GM12878 (cell line): Measurements from ENCODE around the gene REXO1. TPM values are rescaled to one million over a fixed set of nuclear protein-coding genes. Genes with fewer than 3 reads are reported as not detected.

Experiments
- ATAC-seq: fragments of 200-7000 bp; cut with Tn5 transposase; 3 replicates; pipeline ENCODE4 v1.9.1; 2020; ENCODE audit warnings: mild to moderate bottlenecking, moderate library complexity
- BruUV-seq: library from RNA; stranded (reverse); fragments of 400-500 nt; replicated peaks from 2 replicates; lab custom pipeline; 2021; lab: Mats Ljungman, UMichigan
- CTCF ChIA-PET: fragments of 300-600 bp; sonication (Branson Sonifier 250); formaldehyde crosslinking; extraction: SDS; loops from one replicate; lab custom pipeline; 2021; ENCODE audit warnings: inconsistent platforms; lab: Yijun Ruan, JAX
- POLR2A ChIA-PET: fragments of 350-600 bp; formaldehyde crosslinking; extraction: SDS; loops from one replicate; lab custom pipeline; 2021; ENCODE audit warnings: inconsistent platforms; lab: Charles Lee
- RAD21 ChIA-PET: fragments of 300-600 bp; sonication (Branson Sonifier 250); formaldehyde crosslinking; loops from one replicate; lab custom pipeline; 2023; ENCODE audit warnings: antibody characterized with exemption; ENCODE audit not compliant: unreplicated experiment; lab: Charles Lee
- SMC1A ChIA-PET: fragments of 300-600 bp; sonication (Branson Sonifier 250); formaldehyde crosslinking; loops from one replicate; lab custom pipeline; 2023; ENCODE audit not compliant: unreplicated experiment, uncharacterized antibody; lab: Charles Lee
- DNase-seq: peaks from one replicate; pipeline ENCODE4 v3.0.0-alpha.2; 2011; ENCODE audit warnings: low read depth, low spot score
- FAIRE-seq: peaks from 3 replicates; lab custom pipeline; 2011; peaks lifted over from hg19 to GRCh38; lab: Jason Lieb, UNC
- H2AFZ ChIP-seq: 2 replicates; pipeline ENCODE4 v1.6.0; 2011; ENCODE audit warnings: low read depth, low read length, control low read depth; ENCODE audit not compliant: control insufficient read depth
- H3K27ac ChIP-seq: 2 replicates; pipeline ENCODE4 v1.5.1; 2011; ENCODE audit warnings: control low read depth; ENCODE audit not compliant: control insufficient read depth, insufficient read depth
- H3K27me3 ChIP-seq, 2 experiments: replicated peaks in 1 of 2; 2 replicates each; pipeline versions ENCODE4 v1.6.0 to v1.6.1; 2011; ENCODE audit warnings: low read length in 1 of 2; ENCODE audit not compliant: control insufficient read depth in 2 of 2, insufficient read depth in 2 of 2
- H3K36me3 ChIP-seq, 2 experiments: 2 replicates each; pipeline ENCODE4 v1.5.1; 2011; ENCODE audit warnings: low read length in 1 of 2; ENCODE audit not compliant: control insufficient read depth in 2 of 2, insufficient read depth in 2 of 2
- H3K4me1 ChIP-seq: 2 replicates; pipeline ENCODE4 v1.6.1; 2011; ENCODE audit warnings: mild to moderate bottlenecking, low read length, moderate library complexity, mixed read lengths; ENCODE audit not compliant: control insufficient read depth, insufficient read depth
- H3K4me2 ChIP-seq: 2 replicates; pipeline ENCODE4 v1.6.0; 2011; ENCODE audit warnings: control low read depth; ENCODE audit not compliant: control insufficient read depth, insufficient read depth
- H3K4me3 ChIP-seq: fragments of 200-600 bp; sonication (generic); 2 replicates; pipeline ENCODE4 v1.5.1; 2016
- H3K79me2 ChIP-seq: 2 replicates; pipeline ENCODE4 v1.6.0; 2011; ENCODE audit warnings: low read length; ENCODE audit not compliant: control insufficient read depth, insufficient read depth
- H3K9ac ChIP-seq: 2 replicates; pipeline ENCODE4 v1.8.0; 2011; ENCODE audit warnings: low read length, control low read depth, mixed read lengths; ENCODE audit not compliant: control insufficient read depth, insufficient read depth
- H3K9me3 ChIP-seq: replicated peaks from 3 replicates; pipeline ENCODE4 v1.5.1; 2011; ENCODE audit warnings: mild to moderate bottlenecking, low read length; ENCODE audit not compliant: control insufficient read depth, insufficient read depth
- H4K20me1 ChIP-seq: 2 replicates; pipeline ENCODE4 v1.6.0; 2011; ENCODE audit not compliant: control insufficient read depth, insufficient read depth
- ASH2L ChIP-seq: fragments of 300-600, 200-600 bp; sonication (generic); IDR thresholded peaks from 2 replicates; pipeline ENCODE4 v1.6.1; 2017; ENCODE audit warnings: low read depth, mild to moderate bottlenecking, borderline replicate concordance
- CBFB ChIP-seq: IDR thresholded peaks from 2 replicates; pipeline ENCODE4 v1.6.1; 2016; ENCODE audit warnings: antibody characterized with exemption, low read depth
- CBX3 ChIP-seq: fragments of 200-600 bp; sonication (generic); IDR thresholded peaks from 2 replicates; pipeline ENCODE4 v1.6.1; 2016; ENCODE audit warnings: low read depth, borderline replicate concordance
- CEBPB ChIP-seq, 2 experiments: fragments of 150-350 bp in 1 of 2; IDR thresholded peaks; 2 replicates each; pipeline ENCODE4 v1.6.1; 2012 to 2014; ENCODE audit warnings: low read depth in 2 of 2, low read length in 2 of 2, borderline replicate concordance in 1 of 2, inconsistent platforms in 1 of 2
- CEBPZ ChIP-seq: fragments of 150-350 bp; IDR thresholded peaks from 2 replicates; pipeline ENCODE4 v1.6.1; 2016; ENCODE audit warnings: low read depth, low read length
- IRF4 ChIP-seq: IDR thresholded peaks from 2 replicates; pipeline ENCODE4 v1.6.1; 2011; ENCODE audit warnings: low read depth, low read length
- MYC ChIP-seq: IDR thresholded peaks from 2 replicates; pipeline ENCODE4 v1.6.1; 2011; ENCODE audit warnings: mild to moderate bottlenecking, low read length, moderate library complexity, inconsistent platforms; ENCODE audit not compliant: insufficient read depth, insufficient replicate concordance, insufficient read length, severe bottlenecking
- RAD21 ChIP-seq: IDR thresholded peaks from 2 replicates; pipeline ENCODE4 v1.6.1; 2011; ENCODE audit warnings: mild to moderate bottlenecking, low read depth, low read length, moderate library complexity; ENCODE audit not compliant: insufficient read depth
- RCOR1 ChIP-seq: conservative IDR thresholded peaks from 2 replicates; pipeline ENCODE4 v1.6.1; 2012; ENCODE audit warnings: low read depth, low read length, improper control_type of control experiment
- RELB ChIP-seq: fragments of 450-650 bp; IDR thresholded peaks from 2 replicates; pipeline ENCODE4 v1.6.1; 2017; ENCODE audit warnings: low read depth, mild to moderate bottlenecking, moderate library complexity
- SMC3 ChIP-seq: IDR thresholded peaks from 2 replicates; pipeline ENCODE4 v1.6.1; 2011; ENCODE audit warnings: low read length, improper control_type of control experiment, borderline replicate concordance
- SREBF1 ChIP-seq: IDR thresholded peaks from 2 replicates; pipeline ENCODE4 v1.6.1; 2012; ENCODE audit warnings: mild to moderate bottlenecking, low read length
- STAT1 ChIP-seq: fragments of 450-650 bp; conservative IDR thresholded peaks from 2 replicates; pipeline ENCODE4 v1.6.1; 2014; ENCODE audit warnings: antibody characterized with exemption, mild to moderate bottlenecking
- TCF7 ChIP-seq: IDR thresholded peaks from 2 replicates; pipeline ENCODE4 v1.6.1; 2014; ENCODE audit warnings: antibody characterized with exemption, borderline replicate concordance
- WGBS: methylation state at CpG from one replicate; pipeline ENCODE4 v1.1.6; 2016; ENCODE audit warnings: low lambda C conversion rate; ENCODE audit not compliant: insufficient replicate concordance, insufficient coverage; ENCODE audit errors: missing lambda C conversion rate; 5-methylcytosine and 5-hydroxymethylcytosine counted together
- in situ Hi-C: fragments of 300-500 bp; cut with MboI; formaldehyde crosslinking; loops from 9 replicates; pipeline ENCODE4 v1.14.3; 2018; ENCODE audit warnings: mixed read lengths
- intact Hi-C: fragments of 100-400 bp; cut with micrococcal nuclease; formaldehyde crosslinking; loops from one replicate; pipeline ENCODE4 v1.14.2; 2022; ENCODE audit not compliant: unreplicated experiment
- polyA plus RNA-seq, 11 experiments: library from polyadenylated mRNA; depleted of rRNA in 4 of 11; unstranded in 6 of 11; stranded (reverse) in 5 of 11; fragments of >200 nt; fragmentation: Nextera tagmentation in 4 of 11; fragmentation: Illumina TruSeq in 1 of 11; extraction: Ambion mirVana in 4 of 11; extraction: Trizol in 1 of 11; gene quantifications; 1 replicate in 1 of 11; 2 replicates in 10 of 11; pipeline versions ENCODE4 v1.2.1 to v1.2.3, GENCODE V29; 2011 to 2016; ENCODE audit warnings: inconsistent platforms in 2 of 11, missing spikeins in 2 of 11, low read depth in 1 of 11
- total RNA-seq, 4 experiments: library from RNA; depleted of rRNA in 3 of 4; stranded (reverse); fragments of >200 nt in 3 of 4; fragmentation: Illumina TruSeq in 1 of 4; extraction: Trizol in 1 of 4; gene quantifications; 2 replicates each; pipeline versions ENCODE4 v1.2.1 to v1.2.3, GENCODE V29; 2013 to 2021
- TF ChIP-seq, protein P1 (sequence below): fragments of 450-650 bp; IDR thresholded peaks from 2 replicates; pipeline ENCODE4 v1.6.1; 2017; ENCODE audit warnings: mild to moderate bottlenecking, low read depth, inconsistent platforms; ENCODE audit not compliant: poor library complexity, severe bottlenecking

REXO1 gene
- total and polyA plus RNA-seq, 10 of the 15 experiments (the other 5 are each of a cell fraction or from before 2014, with no cell fraction given): 0.03 to 45.2 (median 8.4) TPM

DNA sequence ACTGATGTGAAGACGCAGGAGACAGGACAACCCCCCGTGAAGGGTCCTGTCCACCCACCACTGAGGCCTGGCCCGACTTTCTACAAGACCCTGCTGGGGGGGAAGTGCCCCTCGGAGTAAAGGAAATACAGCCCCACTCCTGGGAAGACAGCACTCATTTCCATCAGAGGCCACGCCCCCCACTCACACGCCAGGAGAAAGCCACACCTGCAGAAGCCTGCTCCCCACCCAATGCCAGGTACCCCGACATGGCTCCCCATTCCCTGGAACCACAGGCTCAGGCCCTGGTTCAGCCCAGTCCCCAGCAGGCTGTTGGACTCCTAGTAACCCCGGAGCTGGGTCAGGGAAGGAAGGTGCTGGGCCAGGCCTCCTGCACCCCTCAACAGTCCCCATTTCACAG lies 25.3 kb downstream of the REXO1 start:
- no peak overlapping the region for H2AFZ ChIP-seq
- BruUV-seq: no TSS peak

More for the DNA sequence above, 25.3 kb downstream of the REXO1 start:
- CTCF ChIA-PET: no interaction called here
- TF ChIP-seq CEBPZ: no peak
- no peak for TF ChIP-seq SREBF1
- TF ChIP-seq IRF4: no peak
- no peak for TF ChIP-seq SMC3
- TF ChIP-seq CBX3: no peak
- no peak for TF ChIP-seq MYC
- no peak for TF ChIP-seq RAD21
- TF ChIP-seq CBFB: no peak
- no peak for TF ChIP-seq RELB
- TF ChIP-seq, protein P1, sequence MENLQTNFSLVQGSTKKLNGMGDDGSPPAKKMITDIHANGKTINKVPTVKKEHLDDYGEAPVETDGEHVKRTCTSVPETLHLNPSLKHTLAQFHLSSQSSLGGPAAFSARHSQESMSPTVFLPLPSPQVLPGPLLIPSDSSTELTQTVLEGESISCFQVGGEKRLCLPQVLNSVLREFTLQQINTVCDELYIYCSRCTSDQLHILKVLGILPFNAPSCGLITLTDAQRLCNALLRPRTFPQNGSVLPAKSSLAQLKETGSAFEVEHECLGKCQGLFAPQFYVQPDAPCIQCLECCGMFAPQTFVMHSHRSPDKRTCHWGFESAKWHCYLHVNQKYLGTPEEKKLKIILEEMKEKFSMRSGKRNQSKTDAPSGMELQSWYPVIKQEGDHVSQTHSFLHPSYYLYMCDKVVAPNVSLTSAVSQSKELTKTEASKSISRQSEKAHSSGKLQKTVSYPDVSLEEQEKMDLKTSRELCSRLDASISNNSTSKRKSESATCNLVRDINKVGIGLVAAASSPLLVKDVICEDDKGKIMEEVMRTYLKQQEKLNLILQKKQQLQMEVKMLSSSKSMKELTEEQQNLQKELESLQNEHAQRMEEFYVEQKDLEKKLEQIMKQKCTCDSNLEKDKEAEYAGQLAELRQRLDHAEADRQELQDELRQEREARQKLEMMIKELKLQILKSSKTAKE: no peak
- no peak for TF ChIP-seq RCOR1
- TF ChIP-seq CEBPB (IDR thresholded peaks at IDR 0.05; ENCODE audit: borderline replicate concordance in 1 of 2, low read depth in 2 of 2, low read length in 2 of 2): no peak
- TF ChIP-seq TCF7: no peak
- no peak for TF ChIP-seq STAT1
- no peak for TF ChIP-seq ASH2L
- RAD21 ChIA-PET: no interaction called here
- no peak overlapping the region for H3K27ac ChIP-seq
- no peaks in the 10 kb centered on the region for H3K27me3 ChIP-seq
- intact Hi-C loops (no loop called here), in situ Hi-C loops (no loop called here)
- no peak overlapping the region for H3K4me3 ChIP-seq
- SMC1A ChIA-PET: no interaction called here
- no peaks in the 10 kb centered on the region for H3K4me1 ChIP-seq
- no peak overlapping the region for H3K9ac ChIP-seq
- ATAC-seq (no peak), FAIRE-seq (no peak), DNase-seq (no peak)
- H3K36me3 ChIP-seq: peaks cover 6 to 20% of the 10 kb centered on the region in 2 experiments; a peak in 3 of 4 replicates
- no peak overlapping the region for H3K4me2 ChIP-seq
- no peaks in the 10 kb centered on the region for H3K9me3 ChIP-seq
- POLR2A ChIA-PET: no interaction called here
- WGBS: 86% methylated on average over 7 of the region's 8 CpGs
- no peaks in the 10 kb centered on the region; the same call in 1 of the 2 replicates for H3K79me2 ChIP-seq
- H4K20me1 ChIP-seq: no peaks in the 10 kb centered on the region
